NCI-H748 (cell line): ENCODE results near the gene FMNL2.

ENCODE experiments used
- DNase-seq: peaks from one replicate; lab custom pipeline; 2025; ENCODE audit not compliant: unreplicated experiment; lab: John Stamatoyannopoulos, UW

FMNL2 gene

DNA sequence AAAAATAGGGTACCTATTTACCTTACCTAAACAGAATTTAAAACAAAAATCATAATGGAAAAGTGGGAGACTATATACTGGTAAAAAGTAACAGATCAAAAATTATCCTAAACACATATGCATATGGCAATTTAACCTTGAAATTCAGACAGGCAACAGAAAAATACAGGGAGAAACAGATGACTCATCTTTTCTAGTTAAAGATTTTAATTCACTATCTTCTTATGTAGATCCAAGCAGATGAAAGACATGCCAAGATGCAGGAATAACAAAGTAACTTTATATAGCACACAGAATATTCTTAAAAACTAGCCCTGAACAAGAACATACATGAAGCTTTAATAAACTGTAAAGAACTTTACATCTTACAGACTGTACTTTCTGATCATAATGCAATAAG is 351.3 kb downstream of the FMNL2 start:
- no peak for DNase-seq

GRCh38 chr2:152693033-152693432 is 358.1 kb downstream of the FMNL2 start:
- no peak for DNase-seq

- DNase-seq, result no peak
Measured at GRCh38 chr2:152694161-152694661, 359.2 kb downstream of the FMNL2 start.

GRCh38 chr2:152695763-152696162 is 360.8 kb downstream of the FMNL2 start:
- DNase-seq, result no peak

- DNase-seq, result no peak
Measured at GRCh38 chr2:152696476-152696875, 361.5 kb downstream of the FMNL2 start.
